HepG2 (cell line): ENCODE measurements around the gene BSND. TPM values are rescaled to one million over a fixed set of nuclear protein-coding genes. Genes with fewer than 3 reads are reported as not detected.

Experiments
- ELF1 ChIP-seq: sonication (generic); formaldehyde crosslinking; IDR thresholded peaks from 2 replicates; pipeline ENCODE4 v1.4.0; 2020; ENCODE audit warnings: missing genetic modification reagents
- HNF4A ChIP-seq: sonication (generic); formaldehyde crosslinking; IDR thresholded peaks from 2 replicates; pipeline ENCODE4 v1.4.0; 2020; ENCODE audit warnings: missing genetic modification reagents
- KDM2A ChIP-seq: sonication (generic); formaldehyde crosslinking; IDR thresholded peaks from 2 replicates; pipeline ENCODE4 v1.4.0; 2020; ENCODE audit warnings: low read depth, missing genetic modification reagents, borderline replicate concordance
- KMT2B ChIP-seq: IDR thresholded peaks from 2 replicates; pipeline ENCODE4 v1.6.1; 2016; ENCODE audit warnings: missing genetic modification reagents, missing compliant biosample characterization
- MAX ChIP-seq: IDR thresholded peaks from 2 replicates; pipeline ENCODE4 v1.6.1; 2012; ENCODE audit warnings: inconsistent platforms
- MIXL1 ChIP-seq: IDR thresholded peaks from 2 replicates; pipeline ENCODE4 v1.6.1; 2016
- NFE2L2 ChIP-seq: fragments of 150-350 bp; IDR thresholded peaks from 2 replicates; pipeline ENCODE4 v1.6.1; 2014; ENCODE audit warnings: low read length
- PAWR ChIP-seq: sonication (generic); formaldehyde crosslinking; IDR thresholded peaks from 2 replicates; pipeline ENCODE4 v1.4.0; 2020; ENCODE audit warnings: missing genetic modification reagents, mild to moderate bottlenecking, borderline replicate concordance
- PAXIP1 ChIP-seq: sonication (generic); formaldehyde crosslinking; conservative IDR thresholded peaks from 2 replicates; pipeline ENCODE4 v1.4.0; 2020; ENCODE audit warnings: mild to moderate bottlenecking, missing genetic modification reagents, moderate library complexity
- PREB ChIP-seq: sonication (generic); formaldehyde crosslinking; IDR thresholded peaks from 2 replicates; pipeline ENCODE4 v1.4.0; 2020; ENCODE audit warnings: missing genetic modification reagents
- RARA ChIP-seq: IDR thresholded peaks from 2 replicates; pipeline ENCODE4 v1.6.1; 2016; ENCODE audit warnings: missing genetic modification reagents, missing compliant biosample characterization
- REXO4 ChIP-seq: sonication (generic); formaldehyde crosslinking; IDR thresholded peaks from 2 replicates; pipeline ENCODE4 v1.8.0; 2022; ENCODE audit warnings: missing genetic modification reagents, mild to moderate bottlenecking, borderline replicate concordance
- SRY ChIP-seq: sonication (generic); formaldehyde crosslinking; IDR thresholded peaks from 2 replicates; pipeline ENCODE4 v1.8.0; 2022; ENCODE audit warnings: mild to moderate bottlenecking, missing genetic modification reagents
- TIGD3 ChIP-seq: sonication (generic); formaldehyde crosslinking; IDR thresholded peaks from 2 replicates; pipeline ENCODE4 v1.5.1; 2020; ENCODE audit warnings: mild to moderate bottlenecking, missing genetic modification reagents, borderline replicate concordance
- ZNF367 ChIP-seq: sonication (generic); formaldehyde crosslinking; IDR thresholded peaks from 2 replicates; pipeline ENCODE4 v1.4.0; 2020; ENCODE audit warnings: missing genetic modification reagents, borderline replicate concordance
- ZNF574 ChIP-seq: sonication (generic); formaldehyde crosslinking; IDR thresholded peaks from 2 replicates; pipeline ENCODE4 v1.4.0; 2020; ENCODE audit warnings: missing genetic modification reagents
- ZNF75D ChIP-seq: sonication (generic); formaldehyde crosslinking; IDR thresholded peaks from 2 replicates; pipeline ENCODE4 v1.8.1; 2023; ENCODE audit warnings: missing genetic modification reagents, mild to moderate bottlenecking, borderline replicate concordance
- ZUFSP ChIP-seq: sonication (generic); formaldehyde crosslinking; IDR thresholded peaks from 2 replicates; pipeline ENCODE4 v1.9.0; 2021; ENCODE audit warnings: missing genetic modification reagents, mild to moderate bottlenecking, borderline replicate concordance
- polyA plus RNA-seq, 8 experiments: library from polyadenylated mRNA; depleted of rRNA in 3 of 8; stranded (reverse) in 7 of 8; unstranded in 1 of 8; fragments of >200 nt; fragmentation: Illumina TruSeq in 4 of 8; extraction: Trizol in 4 of 8; gene quantifications; 2 replicates each; pipeline versions ENCODE4 v1.2.1 to v1.2.3, GENCODE V29; 2011 to 2016; ENCODE audit warnings: low read depth in 4 of 8, missing spikeins in 1 of 8, mixed read lengths in 1 of 8; ENCODE audit not compliant: insufficient read depth in 1 of 8
- total RNA-seq, 5 experiments: library from RNA; depleted of rRNA; stranded (reverse); fragments of >200 nt; fragmentation: Illumina TruSeq; extraction: Trizol; gene quantifications; 2 replicates each; pipeline ENCODE4 v1.2.3, GENCODE V29; 2016; ENCODE audit warnings: low read depth in 1 of 5

BSND gene
- total and polyA plus RNA-seq, 2 of the 13 experiments (the other 11 are each of a cell fraction or from before 2014, with no cell fraction given) = not detected

GRCh38 chr1:55044617-55045397 lies 46.1 kb downstream of the BSND start (continued):
- TF ChIP-seq PAXIP1 (CRISPR knock-in tag) (peak; percentile 64), ELF1 (CRISPR knock-in tag) (no peak), SRY (CRISPR knock-in tag) (0 out of 2 replicates have a peak, but pooled peaks have one; percentile 52), ZNF574 (CRISPR knock-in tag) (0 out of 2 replicates have a peak, but pooled peaks have one; percentile 31), ZUFSP (no peak), MAX (peak; percentile 74), PAWR (CRISPR knock-in tag) (no peak), KDM2A (CRISPR knock-in tag) (no peak), REXO4 (CRISPR knock-in tag) (no peak), PREB (CRISPR knock-in tag) (no peak), RARA (peak; percentile 78), MIXL1 (CRISPR knock-in tag) (0 out of 2 replicates have a peak, but pooled peaks have one; percentile 36), HNF4A (CRISPR knock-in tag) (peak; percentile 88), NFE2L2 (no peak), ZNF75D (CRISPR knock-in tag) (no peak), TIGD3 (CRISPR knock-in tag) (no peak), ZNF367 (no peak), KMT2B (no peak)
